ENCODE measurements around the gene IQSEC1.

IQSEC1 gene

DNA sequence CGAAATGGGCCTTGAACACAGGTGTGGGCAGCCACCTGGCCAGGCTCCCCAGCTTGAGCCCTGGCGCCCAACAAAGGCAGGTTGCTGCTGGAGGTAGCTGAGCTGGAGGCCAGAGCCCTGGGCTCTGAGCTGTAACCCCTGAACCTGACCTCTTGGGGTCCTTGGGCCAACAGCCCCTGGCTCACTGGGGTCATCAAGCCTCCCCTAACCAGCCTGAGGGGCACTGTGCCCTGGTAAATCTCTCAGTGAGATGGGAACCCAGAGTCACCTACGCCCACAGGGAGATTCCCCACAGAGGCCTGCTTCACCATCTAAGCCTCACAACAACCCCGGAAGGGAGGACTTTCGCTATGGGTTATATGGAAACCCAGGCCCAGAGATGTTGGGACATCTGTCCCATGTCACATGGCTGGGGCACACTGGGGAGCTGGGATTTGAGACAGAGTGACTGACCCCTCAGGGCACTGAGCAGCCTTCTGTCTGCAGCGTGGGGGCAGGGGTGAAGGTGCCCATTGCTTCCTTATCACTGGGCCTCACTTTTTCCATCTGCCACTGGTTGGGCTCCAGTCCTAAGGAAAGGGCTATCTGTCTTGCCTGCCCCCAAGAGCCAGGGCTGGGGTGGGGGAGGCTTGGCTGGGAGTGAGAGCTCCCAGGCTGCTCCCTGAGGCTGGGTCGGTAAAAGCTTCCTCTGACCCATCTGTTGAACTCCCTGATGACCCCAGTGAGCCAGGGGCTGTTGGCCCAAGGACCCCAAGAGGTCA lies 59.1 kb downstream of the IQSEC1 start:
- DNase-seq, result peak; percentile 63

DNA sequence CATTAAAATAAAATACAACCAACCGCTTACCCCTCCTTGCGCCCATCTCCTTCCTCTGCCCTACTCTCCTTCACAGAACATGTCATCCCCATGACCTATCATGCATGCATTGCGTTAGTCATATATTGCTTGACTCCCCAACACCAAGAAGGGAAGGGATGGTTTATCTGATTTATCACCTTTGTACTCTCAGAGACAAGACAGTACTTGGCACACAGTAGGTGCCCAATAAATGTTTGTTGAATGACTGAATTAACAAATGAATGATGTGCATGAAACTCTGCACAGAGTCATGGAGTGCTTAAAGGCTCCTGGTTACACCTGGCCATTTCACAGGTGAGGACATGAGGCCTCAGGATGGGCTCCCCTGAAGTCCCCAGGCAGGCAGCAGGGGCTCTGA lies 59.7 kb downstream of the IQSEC1 start:
- DNase-seq, result no peak

DNA sequence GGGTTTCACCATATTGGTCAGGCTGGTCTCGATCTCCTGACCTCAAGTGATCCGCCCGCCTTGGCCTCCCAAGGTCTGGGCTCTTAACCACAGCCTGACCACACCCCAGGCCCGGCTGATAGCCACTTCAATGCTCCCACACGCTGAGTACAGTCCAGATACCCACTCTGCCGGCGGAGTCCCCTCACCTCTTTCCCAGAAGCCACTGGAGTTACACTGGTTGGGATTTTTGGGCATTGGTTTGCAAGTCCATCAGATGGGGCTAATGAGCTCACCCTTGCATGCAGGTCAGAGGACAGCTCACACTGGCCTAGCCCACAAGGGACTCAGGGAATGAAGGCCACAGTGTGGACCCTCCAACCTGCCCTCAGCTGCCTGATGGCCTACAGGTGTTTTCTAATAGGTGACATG lies 60.1 kb downstream of the IQSEC1 start:
- DNase-seq, result peak; percentile 40

DNA sequence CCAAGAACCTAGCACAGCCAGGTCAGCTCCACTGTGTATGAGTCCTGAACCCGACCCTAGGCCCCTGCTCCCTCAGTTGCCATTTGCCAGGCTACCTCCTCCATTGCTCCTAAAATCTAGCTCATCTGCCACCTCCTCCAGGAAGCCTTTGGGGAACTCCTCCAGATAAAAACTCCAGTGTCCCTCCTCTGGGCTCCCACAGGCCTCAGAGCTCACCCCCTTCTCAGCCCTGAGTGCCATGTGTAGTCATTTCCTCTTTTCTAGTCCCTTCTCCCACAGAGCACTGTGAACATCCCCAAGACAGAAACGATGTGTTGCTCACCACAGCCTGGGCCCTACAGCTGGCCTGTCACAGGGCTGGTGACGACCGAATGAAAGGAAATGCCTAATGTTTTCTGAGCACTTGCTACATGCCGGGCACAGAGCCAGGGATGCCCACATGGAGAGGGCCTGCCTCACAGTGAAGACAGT lies 61.0 kb downstream of the IQSEC1 start:
- DNase-seq, result peak; percentile 88

DNA sequence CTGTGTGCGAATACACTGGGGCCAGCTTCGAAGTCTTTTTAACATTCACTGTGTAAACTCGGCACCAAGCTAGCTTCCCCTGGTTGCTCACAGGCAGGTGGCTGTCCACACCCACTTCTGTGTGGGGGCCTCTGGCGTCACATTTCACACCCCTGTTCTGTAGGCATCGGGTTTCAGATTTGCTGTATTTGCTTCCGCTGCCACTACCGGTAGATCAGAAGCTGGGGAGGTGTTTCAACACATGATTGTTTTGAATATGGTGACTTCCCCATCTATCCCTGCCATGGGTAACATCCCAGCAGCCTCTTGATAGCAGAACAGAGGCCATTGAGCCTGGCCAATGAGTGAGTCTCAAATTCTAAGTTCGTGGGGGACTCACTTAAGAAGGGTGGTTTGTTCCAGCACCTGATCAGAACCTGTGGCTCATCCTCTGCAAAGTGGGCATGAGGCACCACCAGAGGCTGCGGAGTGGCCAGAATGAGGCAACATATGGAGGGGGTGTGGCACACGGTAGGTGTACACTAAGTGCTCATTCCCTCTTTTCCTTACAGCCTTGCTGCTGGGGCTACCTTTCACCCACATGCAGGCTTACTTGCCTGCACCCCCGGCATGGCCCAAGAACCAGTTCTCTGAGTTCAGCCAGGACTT lies 61.5 kb downstream of the IQSEC1 start:
- DNase-seq, result peak; percentile 94

DNA sequence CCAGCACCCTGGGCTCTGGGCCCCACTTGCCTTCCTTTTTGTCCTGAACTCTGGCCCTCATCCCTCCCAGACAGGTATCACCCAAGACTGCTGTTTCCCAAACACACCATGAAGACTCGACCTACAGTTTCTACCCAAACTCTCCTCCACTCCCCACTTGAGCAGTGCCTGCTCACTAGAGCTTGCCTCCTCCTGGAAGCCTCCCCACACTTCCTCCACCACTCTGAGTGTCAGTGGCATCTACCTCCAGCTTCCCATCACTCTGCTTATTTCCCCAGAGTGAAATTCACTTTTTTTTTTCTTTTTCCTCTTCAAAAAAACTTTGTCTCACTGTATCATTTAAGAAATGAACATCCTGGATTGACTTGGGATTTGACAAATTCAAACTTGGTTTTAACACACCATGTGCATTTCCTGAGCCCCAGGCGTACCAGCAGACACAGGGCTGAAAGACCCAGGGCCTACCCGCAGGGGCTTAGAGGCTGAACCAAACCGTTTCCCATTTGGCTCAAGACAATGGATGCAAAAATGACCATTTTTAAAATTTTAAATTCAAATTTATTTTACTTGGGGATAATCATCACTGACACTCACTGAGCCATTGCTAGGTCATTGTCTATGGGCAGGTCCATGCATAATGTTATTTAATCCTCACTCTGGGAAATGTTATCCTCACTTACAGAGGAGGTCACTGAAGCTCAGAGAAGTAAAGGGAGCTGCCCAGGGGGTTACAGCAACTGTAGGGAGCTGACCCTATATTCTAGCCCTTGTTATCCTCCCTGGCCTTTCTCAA lies 62.3 kb downstream of the IQSEC1 start:
- DNase-seq, result peak; percentile 13

DNA sequence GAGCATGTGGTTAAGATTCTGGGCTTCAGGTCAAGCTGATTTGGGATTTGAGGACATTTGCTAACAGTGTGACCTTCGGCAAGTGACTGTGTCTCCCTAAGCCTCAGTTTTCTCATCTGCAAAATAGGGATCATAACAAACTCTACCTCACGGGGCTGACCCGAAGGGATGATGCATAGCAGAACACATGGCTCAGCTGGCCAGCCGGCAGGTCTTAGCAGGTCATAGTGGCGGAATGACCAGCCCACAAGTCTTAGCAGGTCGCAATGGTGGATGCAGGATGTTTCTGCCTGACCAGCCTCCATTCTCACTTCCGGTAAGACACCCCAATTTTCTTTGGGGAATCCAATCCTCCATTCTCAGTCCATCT lies 63.3 kb downstream of the IQSEC1 start:
- peak; percentile 9 for DNase-seq

DNA sequence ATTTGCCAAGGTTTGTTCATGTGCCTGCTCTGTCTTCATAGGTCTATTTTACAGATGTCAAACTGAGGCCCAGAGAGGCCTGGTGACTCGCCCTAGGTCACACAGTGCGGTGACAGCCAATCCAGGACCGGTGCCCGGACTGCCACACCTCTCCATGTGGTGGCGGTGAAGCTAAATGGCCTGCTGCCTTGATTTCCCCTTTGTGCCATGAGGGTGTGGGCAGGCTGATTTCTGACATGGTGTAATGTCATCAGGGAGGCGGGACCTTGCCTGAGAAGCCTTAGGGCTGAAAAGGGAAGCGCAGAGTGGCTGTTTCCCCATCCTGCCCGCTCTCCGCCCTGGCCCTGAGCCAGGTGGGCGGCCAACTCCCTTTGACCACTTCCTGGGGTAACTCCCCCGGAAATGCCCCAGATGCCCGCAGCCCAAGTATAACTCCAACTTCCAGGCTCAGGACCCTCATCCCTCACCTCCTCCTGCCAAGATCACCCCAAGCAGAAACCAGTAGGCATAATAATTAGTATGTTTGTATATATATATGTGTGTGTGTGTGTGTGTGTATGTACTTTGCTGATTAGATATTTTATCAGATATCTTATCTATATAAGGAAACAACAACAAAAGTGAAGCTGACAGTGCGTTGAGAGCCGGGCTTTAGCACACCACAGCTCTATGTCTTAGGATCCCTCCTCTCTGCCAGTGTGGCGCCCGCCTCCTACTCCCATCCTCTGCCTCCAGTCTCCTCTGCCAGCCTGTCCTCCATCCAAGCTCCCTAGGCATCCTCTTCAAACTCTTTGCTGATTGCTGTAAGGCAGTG lies 63.9 kb downstream of the IQSEC1 start:
- DNase-seq, result peak; percentile 88

DNA sequence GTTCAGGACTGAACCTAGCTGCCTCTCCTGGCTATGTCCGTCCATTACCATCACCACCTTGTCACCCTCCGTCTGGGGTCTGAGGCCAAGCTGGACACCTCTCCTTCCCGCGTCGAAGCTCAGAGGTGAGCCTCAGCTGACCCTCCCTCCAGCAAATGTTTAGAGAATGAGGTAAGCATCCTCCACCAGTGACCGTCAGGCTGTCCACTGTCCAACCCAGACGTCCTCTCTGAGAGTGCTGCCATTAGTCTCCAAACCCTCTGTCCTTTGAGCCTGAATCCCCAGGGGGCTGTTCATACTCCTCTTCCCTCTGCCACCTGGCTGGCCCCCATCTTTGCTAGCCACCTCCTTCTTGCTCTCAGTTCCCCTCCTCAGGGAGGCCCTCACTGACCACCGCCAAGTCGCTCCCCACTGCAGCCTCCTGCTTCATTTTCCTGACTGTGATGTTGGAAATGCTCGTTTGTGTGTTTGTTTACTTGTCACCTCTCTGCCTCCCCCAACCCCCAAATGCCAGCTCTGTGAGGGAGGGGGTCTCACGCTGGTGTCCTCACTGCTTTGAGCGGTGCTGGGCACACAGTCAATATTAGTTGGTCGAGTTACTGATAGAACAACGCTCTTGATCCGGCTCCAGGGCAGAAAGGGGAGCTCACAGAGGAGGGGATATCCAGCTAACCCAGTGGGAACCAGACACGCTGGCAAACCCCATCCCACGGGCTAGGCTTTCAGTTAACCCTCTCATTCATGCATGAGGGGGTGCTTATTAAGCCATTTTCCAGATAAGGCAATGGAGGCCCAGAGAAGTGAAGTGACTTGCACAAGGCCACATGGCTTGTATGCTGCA lies 64.9 kb downstream of the IQSEC1 start:
- peak; percentile 12 for DNase-seq

DNA sequence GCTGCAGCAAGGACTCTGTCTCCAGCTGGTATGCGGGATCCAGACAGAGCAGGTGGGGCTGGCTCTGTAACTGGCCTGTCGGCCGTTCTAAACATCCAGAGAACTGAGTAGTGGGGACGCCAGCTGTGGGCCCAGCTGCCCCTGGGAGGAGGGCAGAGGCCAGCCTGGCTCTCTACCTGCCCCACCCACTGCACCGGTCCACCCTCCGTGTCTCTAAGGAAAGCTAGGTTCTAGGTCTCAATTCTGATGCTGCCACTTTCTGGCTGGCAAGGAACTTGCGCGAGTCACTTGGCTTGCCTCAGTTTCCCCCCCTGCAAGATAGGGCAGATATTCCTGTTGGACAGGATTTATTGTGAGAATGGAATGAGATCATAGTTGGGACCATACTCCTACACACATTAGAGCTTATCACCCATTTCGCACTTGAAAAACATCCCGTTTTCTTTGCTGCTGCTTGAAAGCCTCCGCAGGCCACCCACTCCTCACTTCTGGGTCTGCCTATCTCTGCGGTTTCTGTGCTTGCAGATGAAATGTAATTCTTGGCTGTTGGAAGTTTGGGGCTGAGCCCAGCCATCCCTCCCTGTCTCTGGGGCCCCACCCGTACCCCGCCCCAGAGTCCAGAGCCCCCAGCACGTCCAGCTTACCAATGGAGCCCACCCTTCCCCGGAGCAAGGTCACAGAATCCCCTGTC lies 65.8 kb downstream of the IQSEC1 start:
- DNase-seq, result peak; percentile 9

DNA sequence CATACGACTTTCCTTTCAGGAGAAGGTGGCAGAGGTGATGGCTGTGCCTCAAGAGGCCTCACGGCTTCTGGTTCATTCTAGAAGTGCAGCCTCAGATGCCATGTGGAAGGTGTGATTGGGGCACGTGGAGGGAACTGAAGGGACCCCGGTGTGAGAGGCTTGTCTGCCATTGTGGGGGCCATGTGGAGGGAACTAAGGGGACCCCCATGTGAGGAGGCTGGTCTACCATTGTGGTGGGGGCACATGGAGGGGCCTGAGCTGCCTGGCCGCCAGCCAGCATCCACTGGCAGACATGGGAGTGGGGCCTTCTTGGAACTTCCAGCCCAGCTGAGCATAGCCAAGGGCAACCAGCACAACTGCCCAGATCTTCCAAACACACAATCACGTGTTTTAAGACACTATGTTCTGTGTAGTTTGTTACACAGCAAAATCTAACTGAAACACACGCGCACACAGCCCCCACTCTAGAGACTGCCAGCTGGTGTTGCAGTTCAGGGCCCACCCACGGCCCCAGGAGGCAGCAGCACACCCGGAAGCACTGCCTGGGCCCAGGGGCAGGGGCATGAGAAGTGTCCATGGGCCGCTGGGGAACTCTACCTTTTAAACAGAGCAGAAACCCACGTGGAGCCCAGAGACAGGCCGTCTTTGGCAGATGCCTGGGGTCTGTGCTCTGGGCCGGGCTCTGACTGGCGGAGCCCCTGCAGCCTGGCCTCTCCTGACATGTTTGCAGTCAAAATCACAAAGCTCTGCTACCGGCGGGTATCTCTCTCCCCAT lies 66.8 kb downstream of the IQSEC1 start:
- DNase-seq, result peak; percentile 17

DNA sequence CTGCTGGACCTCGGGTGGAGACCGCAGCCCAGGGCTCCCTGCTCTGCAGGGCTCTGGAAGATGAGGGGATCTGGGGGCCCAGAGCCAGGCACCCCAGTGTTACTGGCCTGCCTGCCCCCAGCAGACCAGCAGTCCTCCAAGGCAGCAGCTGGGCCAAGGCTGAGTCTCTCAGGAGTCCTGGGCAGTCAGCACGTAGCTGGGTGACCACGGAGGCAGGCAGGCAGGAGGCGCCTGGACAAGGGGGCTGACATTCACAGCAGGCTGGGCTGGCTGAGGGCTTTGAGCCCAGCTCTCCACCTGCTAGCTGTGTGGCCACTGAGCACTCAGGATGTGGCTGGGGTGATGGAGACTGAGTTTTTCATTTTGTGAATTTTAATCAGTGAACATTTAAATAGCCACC lies 67.9 kb downstream of the IQSEC1 start:
- DNase-seq, result peak; percentile 16

DNA sequence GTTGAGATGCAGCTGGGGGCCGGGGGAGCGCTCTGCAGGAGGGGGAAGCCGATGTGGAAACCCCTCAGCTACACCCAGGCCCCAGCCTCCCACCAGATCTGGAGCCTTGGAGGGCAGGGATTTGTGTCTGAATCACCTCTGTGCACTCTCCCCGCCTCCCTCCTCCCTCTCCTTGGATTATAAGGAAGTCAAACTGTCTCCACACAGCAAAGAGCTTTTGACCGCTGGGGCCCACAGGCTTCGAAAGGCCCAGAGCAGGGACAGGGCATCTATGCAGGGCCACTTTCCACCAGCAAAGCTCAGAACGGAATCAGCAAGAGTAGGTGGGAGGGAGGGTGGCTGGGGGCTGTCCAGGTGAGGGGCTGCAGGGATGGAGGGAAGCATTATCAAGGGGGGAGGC lies 68.9 kb downstream of the IQSEC1 start:
- peak; percentile 38 for DNase-seq

DNA sequence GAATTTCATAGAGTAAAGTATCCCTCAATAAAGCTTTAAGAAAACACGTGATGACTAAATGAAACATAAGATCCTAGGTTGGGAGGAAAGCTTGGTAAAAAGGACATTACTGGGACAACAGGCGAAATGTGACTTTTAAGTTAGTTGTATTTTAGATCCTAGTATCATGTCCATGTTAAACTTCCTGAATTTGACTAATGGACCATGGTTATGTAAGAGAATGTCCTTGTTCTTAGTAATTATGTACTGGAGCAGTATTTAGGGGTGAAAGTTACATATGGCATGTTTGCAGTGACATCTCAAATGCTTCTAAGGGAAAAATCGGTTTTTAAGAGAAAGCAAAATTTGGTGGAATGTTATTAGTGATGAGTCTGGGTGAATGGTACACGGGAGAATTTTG lies 69.6 kb downstream of the IQSEC1 start:
- no peak for DNase-seq

DNA sequence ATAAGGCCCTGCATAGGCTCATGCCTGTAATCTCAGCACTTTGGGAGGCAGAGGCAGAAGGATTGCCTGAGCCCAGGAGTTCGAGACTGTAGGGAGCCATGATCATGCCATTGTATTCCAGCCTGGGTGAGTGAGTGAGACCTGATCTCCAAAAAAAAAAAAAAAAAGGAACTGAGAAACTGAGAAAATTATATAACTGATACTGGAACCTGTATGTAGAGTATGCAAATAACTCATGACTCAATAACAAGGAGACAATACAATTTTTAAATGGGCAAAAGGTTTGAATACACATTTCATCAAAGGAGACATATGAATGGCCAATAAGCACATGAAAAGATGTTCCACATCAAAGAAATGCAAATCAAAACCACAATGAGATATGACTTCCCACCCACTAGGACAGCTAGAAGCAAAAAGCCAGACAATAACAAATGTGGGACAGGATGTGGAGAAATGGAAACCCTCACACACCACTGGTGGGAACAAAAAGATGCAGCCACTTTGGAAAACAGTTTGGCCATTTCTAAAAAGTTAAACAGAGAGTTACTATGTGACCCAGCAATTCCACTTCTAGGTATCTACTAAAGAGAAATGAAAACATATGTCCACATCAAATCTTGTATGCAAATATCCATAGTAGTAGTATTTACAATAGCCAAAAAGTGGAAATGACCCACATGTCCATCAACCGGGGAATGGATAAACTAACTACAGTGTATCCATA lies 70.7 kb downstream of the IQSEC1 start:
- DNase-seq, result peak; percentile 15

DNA sequence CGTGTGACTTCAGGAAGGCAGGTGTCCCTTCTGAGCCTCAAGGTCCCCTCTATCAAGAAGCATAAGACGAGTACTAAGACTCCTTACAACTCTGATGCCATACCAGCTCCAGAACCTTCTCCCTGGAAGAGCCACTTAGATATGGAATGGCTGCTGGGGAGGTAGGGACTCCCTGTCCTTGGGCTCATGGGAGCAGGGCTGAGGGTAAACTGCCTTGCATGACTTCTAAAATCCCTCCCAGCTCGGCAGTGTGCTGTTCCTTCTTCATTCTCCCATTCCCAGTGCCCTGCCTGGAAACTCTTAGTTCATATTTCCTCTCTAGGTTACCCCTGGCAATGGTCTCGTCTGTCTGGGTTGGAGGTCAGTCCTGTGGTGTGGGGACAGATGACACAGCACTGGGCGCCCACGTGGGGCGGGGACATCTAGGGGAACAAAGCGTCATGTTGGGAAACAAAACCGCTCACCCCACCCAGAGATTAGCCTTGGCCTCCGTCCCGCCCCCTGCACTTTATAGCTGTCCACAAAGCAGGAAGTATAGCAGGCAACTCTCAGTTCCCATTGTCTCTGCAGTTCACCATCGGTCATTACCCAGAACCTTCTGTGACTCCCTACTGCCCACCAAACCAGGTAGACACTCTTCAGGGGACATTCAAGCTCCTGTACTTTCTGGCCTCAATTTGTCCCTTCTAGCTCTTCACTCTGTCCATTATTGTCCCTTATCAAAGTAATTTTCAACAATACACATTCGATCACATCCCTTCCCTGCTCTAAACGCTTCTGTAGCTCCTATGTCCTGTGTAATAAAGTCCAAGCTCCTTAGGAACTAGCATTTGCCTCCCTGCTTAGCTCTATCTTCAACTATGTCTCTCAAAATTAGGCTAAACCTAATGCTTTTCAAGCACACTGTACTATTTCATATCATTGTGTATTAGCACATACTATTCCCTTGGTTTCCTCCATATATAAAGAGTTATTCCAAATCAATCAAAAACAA lies 73.8 kb downstream of the IQSEC1 start:
- DNase-seq, result peak; percentile 85

DNA sequence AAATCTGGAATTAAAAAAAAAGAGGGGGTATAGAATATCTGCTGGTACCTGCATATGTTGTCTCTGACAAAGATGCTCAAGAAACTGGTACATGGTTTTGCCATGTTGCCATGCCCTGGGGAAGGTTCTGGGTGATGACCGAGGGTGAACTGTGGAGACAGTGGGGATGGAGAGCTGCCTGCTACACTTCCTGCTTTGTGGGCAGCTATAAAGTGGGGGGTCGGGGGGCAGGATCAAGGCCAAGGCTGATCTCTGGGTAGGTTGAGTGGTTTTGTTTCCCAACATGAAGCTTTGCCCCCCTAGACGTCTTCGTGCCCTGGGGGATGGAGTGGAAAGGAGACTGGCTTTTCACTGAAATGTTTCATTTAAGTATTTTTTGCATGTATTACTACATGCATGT lies 74.6 kb downstream of the IQSEC1 start:
- no peak for DNase-seq

DNA sequence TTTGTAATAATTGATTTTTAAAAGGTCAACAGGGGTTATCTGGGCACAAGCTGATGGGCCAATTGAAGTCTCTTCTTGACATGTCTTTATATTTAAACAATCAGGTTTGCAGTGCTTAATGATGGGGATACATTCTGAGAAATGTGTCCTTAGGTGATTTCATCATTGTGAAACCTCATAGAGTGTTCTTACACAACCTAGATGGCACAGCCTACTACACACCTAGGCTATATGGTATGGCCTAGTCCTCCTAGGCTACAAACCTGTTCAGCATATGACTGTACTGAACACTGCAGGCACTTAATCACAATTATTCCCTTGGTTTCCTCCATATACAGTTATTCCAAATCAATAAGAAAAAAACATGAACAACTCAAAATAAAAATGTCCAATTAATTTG lies 75.8 kb downstream of the IQSEC1 start:
- no peak for DNase-seq

DNA sequence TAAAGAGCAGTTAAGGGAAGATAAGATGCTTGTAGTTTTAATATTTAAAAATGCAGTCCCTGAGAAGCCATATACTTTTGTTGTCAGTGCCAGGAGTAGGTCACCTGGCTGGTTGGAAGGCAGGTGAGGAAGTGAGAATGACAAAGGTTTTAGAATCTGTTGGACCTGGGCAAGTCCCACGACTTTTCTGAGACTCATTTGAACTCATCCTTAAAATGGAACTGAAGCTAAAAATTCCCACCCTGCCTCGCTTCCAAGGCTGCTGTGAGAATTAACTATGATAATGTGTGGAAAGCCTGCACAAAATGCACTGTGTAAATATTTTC lies 77.1 kb downstream of the IQSEC1 start:
- no peak for DNase-seq
